Jurkat, Clone E6-1 (cell line): Measurements from ENCODE around the gene SLC39A2.
"Not testable (repeated sequence)": the region's sequence is repeated elsewhere in the genome, so short reads cannot be mapped to it uniquely, and the experiment has no call there.

Experiments used
- DNase-seq: peaks from one replicate; pipeline ENCODE4 v3.0.0-alpha.2; 2011; ENCODE audit warnings: low read depth, low spot score
- H3K4me3 ChIP-seq: 2 replicates; pipeline ENCODE4 v1.5.1; 2011; ENCODE audit warnings: mild to moderate bottlenecking, low read length, control low read depth, moderate library complexity

SLC39A2 gene

GRCh38 chr14:20989787-20990600 lies 9.1 kb upstream of the SLC39A2 start, which contains the start of gene METTL17:
Gene METTL17 (plus strand): TSS chr14:20989980. CDS start chr14:20990003, 23 bp downstream.
- H3K4me3 ChIP-seq = peak within 1 kb of the TSS; percentile 99
- peak; percentile 96 for DNase-seq

GRCh38 chr14:20996521-20996920 lies 2.6 kb upstream of the SLC39A2 start:
- no peak for DNase-seq
- no peak overlapping the region for H3K4me3 ChIP-seq

DNA sequence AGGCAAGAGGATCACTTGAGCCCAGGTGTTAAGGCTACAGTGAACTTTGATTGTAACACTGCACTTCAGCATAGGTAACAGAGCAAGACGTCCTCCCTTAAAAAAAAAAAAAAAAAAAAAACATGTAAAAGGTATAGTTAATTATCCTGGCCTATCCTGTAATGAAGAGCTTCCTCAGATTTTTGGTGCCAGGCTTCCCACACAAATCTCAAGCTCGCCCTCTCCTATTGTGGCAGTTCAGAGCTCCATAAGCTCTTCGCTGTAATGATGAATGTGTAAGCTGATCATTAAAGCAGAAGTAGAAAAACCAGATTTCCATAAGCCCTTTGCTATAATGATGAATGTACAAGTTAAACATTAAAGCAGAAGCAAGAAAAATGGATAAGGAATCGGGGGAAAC lies 2.0 kb upstream of the SLC39A2 start:
- DNase-seq = no peak

GRCh38 chr14:20997564-20997963 lies 1.5 kb upstream of the SLC39A2 start:
- DNase-seq = peak; percentile 33
- H3K4me3 ChIP-seq = no peak overlapping the region

More for the DNA sequence above, 2.0 kb upstream of the SLC39A2 start:
- H3K4me3 ChIP-seq = no peak overlapping the region

DNA sequence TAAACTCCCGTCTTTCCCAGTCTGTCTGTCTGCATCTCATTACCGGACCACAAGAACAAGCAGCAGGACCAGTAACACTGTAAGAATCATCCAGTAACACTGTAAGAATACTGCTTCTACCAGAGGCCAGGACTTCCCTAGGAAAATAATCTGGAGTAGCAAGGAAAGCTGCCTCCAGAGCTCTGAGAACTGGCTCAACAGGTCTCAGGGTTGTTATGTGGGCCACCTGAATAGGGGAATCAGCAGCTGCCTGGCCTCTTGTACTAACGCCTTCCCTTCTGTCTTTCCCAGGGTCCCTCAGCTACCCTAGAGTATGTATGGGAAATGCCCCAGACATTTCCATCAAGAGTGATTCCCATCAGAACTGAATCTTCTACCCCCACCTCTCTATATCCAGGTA lies 954 bp upstream of the SLC39A2 start:
- DNase-seq = no peak
- H3K4me3 ChIP-seq = no peak overlapping the region

DNA sequence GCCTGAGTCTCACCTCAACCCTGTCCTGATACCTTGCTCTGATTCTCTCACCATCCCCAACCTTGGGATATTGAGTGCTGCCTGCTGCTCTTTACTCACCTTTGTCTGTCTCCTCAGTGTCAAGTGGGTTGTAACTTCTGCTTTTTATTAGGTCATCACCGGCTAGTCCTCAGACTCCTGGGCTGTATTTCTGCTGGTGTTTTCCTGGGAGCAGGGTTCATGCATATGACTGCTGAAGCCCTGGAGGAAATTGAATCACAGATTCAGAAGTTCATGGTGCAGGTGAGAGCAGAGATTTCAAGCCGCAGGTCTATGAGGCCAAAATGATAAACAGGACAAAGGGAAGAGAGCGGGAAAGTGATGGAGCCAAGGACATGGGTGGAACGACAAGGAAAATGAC lies 498 bp downstream of the SLC39A2 start:
- no peak for DNase-seq
- no peak overlapping the region for H3K4me3 ChIP-seq

DNA sequence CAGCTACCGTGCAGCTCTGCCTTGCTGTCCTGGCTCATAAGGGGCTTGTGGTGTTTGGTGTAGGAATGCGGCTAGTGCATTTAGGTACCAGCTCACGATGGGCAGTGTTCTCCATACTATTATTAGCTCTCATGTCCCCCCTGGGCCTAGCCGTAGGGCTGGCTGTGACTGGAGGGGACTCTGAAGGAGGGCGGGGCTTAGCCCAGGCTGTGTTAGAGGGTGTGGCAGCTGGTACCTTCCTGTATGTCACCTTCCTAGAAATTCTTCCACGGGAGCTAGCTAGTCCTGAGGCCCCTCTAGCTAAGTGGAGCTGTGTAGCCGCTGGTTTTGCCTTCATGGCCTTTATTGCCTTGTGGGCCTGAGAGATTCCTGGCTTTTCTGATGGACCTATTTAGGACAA lies 2.1 kb downstream of the SLC39A2 start:
- DNase-seq = no peak
- no peak overlapping the region for H3K4me3 ChIP-seq

DNA sequence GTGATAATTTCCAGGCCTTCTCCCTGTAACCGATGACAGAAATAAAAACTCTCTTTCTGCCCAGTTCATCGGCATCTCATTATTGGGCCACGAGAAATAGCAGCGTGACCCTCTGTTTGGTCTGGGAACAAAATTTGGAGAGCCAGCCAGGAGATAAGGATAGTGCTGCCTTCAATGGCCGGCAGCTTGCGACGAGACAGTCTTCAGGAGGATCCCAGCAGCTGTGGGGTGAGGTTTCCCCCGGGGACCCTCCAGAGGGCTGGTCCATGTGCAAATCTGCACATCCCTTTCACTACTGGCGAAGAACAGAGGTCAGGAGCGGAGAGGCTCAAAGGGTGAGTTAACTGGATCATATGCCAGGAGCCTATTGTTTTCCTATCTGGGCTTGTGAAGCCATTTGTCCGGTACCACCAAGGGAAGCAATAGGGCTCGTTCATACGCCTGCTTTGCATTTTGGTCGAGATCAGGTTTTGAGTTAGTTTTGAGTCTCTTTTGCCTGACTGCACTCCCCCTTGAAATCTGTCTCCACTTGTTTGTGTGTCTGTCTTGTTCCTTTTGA lies 4.8 kb downstream of the SLC39A2 start:
- no peak for DNase-seq
- H3K4me3 ChIP-seq = no peak overlapping the region

DNA sequence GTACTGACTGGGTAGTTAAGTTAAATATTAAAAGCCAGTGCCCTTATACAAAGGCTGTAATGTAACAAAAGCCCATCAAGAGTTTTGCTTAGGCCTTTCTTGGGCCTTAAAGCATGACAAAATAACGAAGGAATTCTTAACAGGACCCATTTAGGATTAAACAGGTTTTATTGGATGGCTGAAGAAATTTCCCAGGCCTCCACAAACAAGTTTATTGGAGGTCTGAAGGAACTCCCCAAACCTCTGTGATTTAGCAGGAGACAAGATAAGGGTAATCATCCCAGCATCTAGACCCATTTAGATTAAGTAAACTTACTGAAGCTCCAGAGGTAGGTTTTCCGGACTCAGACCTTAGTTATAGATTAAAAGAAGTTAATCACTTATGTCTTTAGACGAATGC lies 10.6 kb downstream of the SLC39A2 start:
- H3K4me3 ChIP-seq, DNase-seq: not testable (repeated sequence)

GRCh38 chr14:21011136-21011535 lies 12.0 kb downstream of the SLC39A2 start:
- H3K4me3 ChIP-seq = no peak overlapping the region
- DNase-seq = no peak

DNA sequence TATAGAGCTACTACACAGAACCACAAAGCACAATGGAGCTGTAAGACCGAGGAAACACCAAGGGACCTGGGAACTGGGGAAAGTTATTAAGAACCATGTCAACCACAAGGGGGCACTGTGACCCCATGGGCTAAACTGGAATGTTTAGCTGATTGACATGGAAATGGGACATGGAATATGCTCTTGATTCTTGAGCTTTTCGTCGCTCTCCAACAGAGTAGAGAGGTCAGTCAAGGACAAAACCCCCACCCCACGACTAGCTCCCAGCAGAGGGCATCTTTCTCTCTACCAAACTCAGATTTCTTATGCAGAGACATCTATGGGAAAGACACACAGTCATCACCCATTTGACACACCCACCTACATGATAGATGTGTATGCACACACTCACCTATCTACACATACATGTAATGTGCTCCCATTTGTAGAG lies 15.7 kb downstream of the SLC39A2 start:
- H3K4me3 ChIP-seq = no peak overlapping the region
- peak; percentile 76 for DNase-seq

GRCh38 chr14:21015312-21015711 lies 16.2 kb downstream of the SLC39A2 start:
- H3K4me3 ChIP-seq = no peak overlapping the region
- DNase-seq = no peak

DNA sequence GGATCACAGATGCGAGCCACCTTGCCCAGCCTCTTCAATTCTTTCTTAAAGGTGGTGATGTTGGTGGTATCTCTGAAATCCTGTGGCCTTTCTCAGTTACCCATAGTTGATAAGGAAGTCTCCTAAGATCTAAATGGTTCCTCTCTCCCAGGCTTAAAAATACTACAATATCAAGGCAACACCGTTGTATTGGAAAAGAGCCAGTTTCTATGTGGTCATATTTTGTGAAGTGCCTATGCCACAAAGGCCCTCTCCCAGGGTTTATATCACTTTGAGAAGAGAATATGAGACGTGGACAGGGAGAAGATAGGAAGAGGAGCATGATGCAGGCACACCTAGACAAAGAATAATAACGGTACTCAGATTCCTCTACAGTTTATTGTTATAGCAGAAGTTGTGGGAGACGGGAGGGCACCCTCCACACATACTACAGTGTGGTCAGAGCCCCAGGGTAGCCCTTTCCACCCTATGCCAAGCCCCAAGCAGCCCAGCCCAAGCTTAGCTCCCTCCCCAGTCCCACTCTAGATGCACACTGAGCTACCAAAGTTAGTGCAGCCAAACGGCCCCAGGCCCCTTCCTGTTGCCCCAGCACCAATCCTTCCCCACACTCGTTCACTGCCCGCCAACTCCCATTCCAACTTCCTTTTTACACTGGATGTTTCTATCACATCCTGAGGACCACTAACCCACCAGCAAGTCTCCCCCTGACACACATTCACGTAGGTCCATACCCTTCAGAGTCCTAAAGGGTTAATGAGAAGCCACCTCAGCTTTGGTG lies 17.5 kb downstream of the SLC39A2 start:
- H3K4me3 ChIP-seq = no peak overlapping the region
- no peak for DNase-seq

DNA sequence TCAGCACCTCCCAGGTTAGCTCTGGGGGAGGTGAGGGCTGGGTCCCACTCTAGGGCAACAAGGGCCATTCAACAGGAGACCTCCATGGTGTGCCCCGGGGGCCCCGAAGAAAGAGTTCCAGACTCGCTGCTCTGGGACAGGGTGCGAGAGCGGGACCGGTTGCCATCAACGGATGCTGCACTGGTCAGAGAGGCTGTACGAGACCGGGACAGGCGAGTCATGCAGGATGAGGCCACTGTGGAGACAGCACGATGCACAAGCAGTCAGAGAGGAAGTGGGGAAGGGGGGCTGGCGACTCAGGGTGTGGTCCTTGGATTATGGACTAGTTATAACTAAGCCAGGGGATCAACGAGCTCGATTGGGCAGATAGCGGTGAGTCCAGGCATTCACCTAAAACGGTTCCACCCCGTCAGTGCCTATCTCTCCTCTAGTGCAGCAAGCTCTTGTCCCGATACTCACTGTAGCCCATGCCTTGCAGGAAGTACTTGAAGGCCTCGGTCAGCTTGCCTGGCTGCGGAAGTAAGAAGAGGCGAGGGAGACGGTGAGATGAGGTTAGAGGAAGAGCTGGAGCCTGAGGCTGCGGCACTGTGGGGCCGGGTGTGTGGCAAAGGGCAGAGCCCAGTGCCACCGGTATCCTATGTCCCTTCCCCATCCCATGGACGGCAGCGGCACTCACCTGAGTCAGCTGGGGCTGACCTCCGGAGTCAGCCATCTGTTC lies 18.6 kb downstream of the SLC39A2 start:
- H3K4me3 ChIP-seq = no peak overlapping the region
- no peak for DNase-seq

DNA sequence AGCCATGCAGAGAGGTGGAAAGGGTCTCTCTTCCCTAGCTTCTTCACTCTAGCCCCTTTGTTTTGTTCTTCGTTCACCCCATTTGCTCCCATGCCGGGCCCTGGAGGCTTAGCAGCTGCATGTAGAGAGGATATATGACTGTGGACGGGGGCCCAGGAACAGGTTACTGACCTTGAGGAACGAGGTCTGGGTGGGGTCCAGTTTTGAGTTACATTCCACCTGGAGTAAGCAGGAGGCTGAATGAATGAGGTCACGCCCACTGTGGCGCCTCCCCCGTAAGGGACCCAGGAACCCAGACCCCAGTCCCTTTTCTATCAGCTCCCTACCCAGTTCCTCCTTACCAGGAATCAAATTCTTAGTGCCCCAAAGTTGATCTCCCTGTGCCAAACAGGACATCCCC lies 19.2 kb downstream of the SLC39A2 start:
- no peak for DNase-seq
- H3K4me3 ChIP-seq = no peak overlapping the region

DNA sequence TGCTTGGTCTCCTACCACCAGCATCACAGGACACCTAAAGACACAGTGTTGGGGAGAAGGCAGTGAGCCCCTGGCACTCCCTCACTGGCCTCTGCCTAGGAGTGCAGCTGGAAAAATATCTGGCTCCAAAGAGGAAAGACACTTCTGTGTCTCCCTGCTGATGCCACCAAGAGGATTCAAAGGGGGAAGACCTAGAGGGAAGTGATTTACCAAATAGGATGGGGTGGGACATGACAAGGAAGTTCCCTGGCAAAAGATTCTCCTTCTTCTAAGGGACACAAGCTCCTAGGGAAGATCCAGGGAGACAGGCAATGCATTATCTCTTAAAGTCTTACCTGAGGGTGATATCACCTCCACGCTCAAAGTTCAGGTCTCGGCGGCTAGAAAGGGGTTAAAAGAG lies 19.7 kb downstream of the SLC39A2 start:
- DNase-seq = no peak
- no peak overlapping the region for H3K4me3 ChIP-seq

GRCh38 chr14:21019366-21019765 lies 20.3 kb downstream of the SLC39A2 start:
- DNase-seq = no peak
- no peak overlapping the region for H3K4me3 ChIP-seq

DNA sequence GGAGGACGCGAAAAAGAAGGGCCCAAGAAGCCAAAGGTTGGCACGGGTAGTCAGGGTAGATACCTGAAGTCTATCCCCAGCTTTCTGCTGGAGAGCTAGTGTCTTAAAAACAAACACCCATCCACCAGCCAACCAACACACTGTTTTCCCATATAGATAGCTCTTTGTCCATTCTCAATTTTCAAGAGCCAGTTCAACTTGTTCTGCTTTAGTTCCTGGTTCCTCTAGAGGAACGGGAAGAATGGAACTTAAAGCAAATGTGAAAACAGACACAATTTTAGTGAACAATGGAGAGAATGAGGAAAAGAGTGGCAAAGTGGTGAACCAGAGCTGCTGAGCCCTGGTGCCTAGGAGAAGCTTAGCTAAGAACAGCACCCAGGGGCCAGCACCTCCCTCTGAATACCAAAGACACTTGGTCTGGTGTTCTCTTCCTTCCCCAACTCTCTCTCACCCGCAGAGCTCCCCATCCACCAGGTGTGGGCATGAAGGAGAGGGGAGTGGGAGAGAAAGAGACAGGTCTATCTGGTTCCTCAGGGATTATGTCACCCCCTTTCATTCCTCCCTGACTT lies 22.0 kb downstream of the SLC39A2 start:
- H3K4me3 ChIP-seq = no peak overlapping the region
- no peak for DNase-seq

DNA sequence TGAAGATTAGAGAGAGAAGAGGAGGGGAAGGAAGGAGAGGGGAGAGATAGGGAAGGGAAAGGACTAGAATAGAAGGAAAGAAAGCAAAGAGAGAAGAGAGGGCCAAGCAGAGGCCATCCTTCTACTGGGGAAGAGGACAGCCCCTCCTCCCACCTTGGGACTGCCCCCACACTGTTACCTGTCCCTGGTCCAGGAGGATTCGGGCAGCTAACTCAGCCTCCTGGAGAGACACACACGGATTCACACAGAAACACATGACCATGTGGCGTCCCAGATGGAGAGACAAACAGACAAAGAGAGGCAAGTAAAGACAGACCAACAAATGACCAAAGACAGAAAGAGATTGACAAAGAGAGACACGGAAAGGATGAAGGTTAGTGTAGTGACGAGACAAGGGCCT lies 23.6 kb downstream of the SLC39A2 start:
- no peak for DNase-seq
- H3K4me3 ChIP-seq = no peak overlapping the region
